ENCODE measurements around the gene BEAN1. TPM values are rescaled to one million over a fixed set of nuclear protein-coding genes. Genes with fewer than 3 reads are reported as not detected.

The BEAN1 gene
- total RNA-seq, 1 donor from 2014 or later: 1.2 TPM

GRCh38 chr16:66476328-66477027 lies 49.4 kb downstream of the BEAN1 start:
- Histone ChIP-seq H2AFZ (ENCODE audit: low read depth, low read length) (no peak overlapping the region), H3K4me2 (ENCODE audit: low read length) (no peak overlapping the region), H3K9ac (ENCODE audit: low read length) (no peak overlapping the region), H3K9me3 (ENCODE audit: insufficient read depth, low read depth, low read length) (no peaks in the 10 kb centered on the region), H3K79me2 (ENCODE audit: insufficient read depth, low read length) (no peaks in the 10 kb centered on the region), H3K27me3 (ENCODE audit: insufficient read depth, low read length) (peaks cover 7% of the 10 kb centered on the region), H3K27ac (ENCODE audit: low read depth, low read length) (no peak overlapping the region), H3K4me1 (ENCODE audit: insufficient read depth, low read length) (no peaks in the 10 kb centered on the region), H3K36me3 (ENCODE audit: insufficient read depth, low read length) (no peaks in the 10 kb centered on the region), H3K4me3 (ENCODE audit: insufficient read depth, low read depth, low read length) (no peak overlapping the region), H4K20me1 (ENCODE audit: insufficient read depth, low read length) (no peaks in the 10 kb centered on the region)
- Mint-ChIP-seq H3K9me3 (ENCODE audit: unreplicated experiment) (peaks cover 2% of the 10 kb centered on the region), H3K36me3 (ENCODE audit: low read depth, unreplicated experiment) (no peaks in the 10 kb centered on the region), H3K4me1 (ENCODE audit: low read depth, unreplicated experiment) (no peaks in the 10 kb centered on the region), H3K27ac (ENCODE audit: unreplicated experiment) (no peak overlapping the region), H3K4me3 (ENCODE audit: unreplicated experiment) (no peak overlapping the region), H3K27me3 (ENCODE audit: low read depth, unreplicated experiment) (peaks cover 35% of the 10 kb centered on the region)
- FAIRE-seq: no peak
- no peak for TF ChIP-seq EZH2 (IDR thresholded peaks at IDR 0.05; ENCODE audit: insufficient read depth, low read length)
- no peak for TF ChIP-seq CTCF (IDR thresholded peaks at IDR 0.05; ENCODE audit: insufficient read depth, low read depth, low read length)
- no peak for DNase-seq (ENCODE audit: low read depth)

GRCh38 chr16:66477028-66477515 lies 50.0 kb downstream of the BEAN1 start:
- Mint-ChIP-seq H3K36me3 (ENCODE audit: low read depth, unreplicated experiment) (no peaks in the 10 kb centered on the region), H3K4me1 (ENCODE audit: low read depth, unreplicated experiment) (no peaks in the 10 kb centered on the region), H3K27me3 (ENCODE audit: low read depth, unreplicated experiment) (peaks cover 31% of the 10 kb centered on the region), H3K9me3 (ENCODE audit: unreplicated experiment) (peaks cover under 1% of the 10 kb centered on the region), H3K4me3 (ENCODE audit: unreplicated experiment) (peak overlapping the region; percentile 27), H3K27ac (ENCODE audit: unreplicated experiment) (no peak overlapping the region)
- TF ChIP-seq EZH2 (IDR thresholded peaks at IDR 0.05; ENCODE audit: insufficient read depth, low read length): no peak
- no peak for TF ChIP-seq CTCF (IDR thresholded peaks at IDR 0.05; ENCODE audit: insufficient read depth, low read depth, low read length)
- Histone ChIP-seq H3K27ac (ENCODE audit: low read depth, low read length) (no peak overlapping the region), H3K9ac (ENCODE audit: low read length) (no peak overlapping the region), H3K27me3 (ENCODE audit: insufficient read depth, low read length) (peaks cover 7% of the 10 kb centered on the region), H2AFZ (ENCODE audit: low read depth, low read length) (no peak overlapping the region), H3K4me2 (ENCODE audit: low read length) (no peak overlapping the region), H3K4me3 (ENCODE audit: insufficient read depth, low read depth, low read length) (no peak overlapping the region), H4K20me1 (ENCODE audit: insufficient read depth, low read length) (no peaks in the 10 kb centered on the region), H3K79me2 (ENCODE audit: insufficient read depth, low read length) (no peaks in the 10 kb centered on the region), H3K9me3 (ENCODE audit: insufficient read depth, low read depth, low read length) (no peaks in the 10 kb centered on the region), H3K36me3 (ENCODE audit: insufficient read depth, low read length) (no peaks in the 10 kb centered on the region), H3K4me1 (ENCODE audit: insufficient read depth, low read length) (no peaks in the 10 kb centered on the region)
- FAIRE-seq: no peak
- no peak for DNase-seq (ENCODE audit: low read depth)

Data from astrocyte (in vitro differentiated cells and primary cell).